CD4-positive, alpha-beta T cell treated with Interferon alpha-2 for 1 hour (primary cell): ENCODE results near the gene TMTC1.

Experiments
- DNase-seq, 2 donors: peaks; one replicate each; pipeline ENCODE4 v3.0.0-alpha.2; 2020 to 2022

The TMTC1 gene

DNA sequence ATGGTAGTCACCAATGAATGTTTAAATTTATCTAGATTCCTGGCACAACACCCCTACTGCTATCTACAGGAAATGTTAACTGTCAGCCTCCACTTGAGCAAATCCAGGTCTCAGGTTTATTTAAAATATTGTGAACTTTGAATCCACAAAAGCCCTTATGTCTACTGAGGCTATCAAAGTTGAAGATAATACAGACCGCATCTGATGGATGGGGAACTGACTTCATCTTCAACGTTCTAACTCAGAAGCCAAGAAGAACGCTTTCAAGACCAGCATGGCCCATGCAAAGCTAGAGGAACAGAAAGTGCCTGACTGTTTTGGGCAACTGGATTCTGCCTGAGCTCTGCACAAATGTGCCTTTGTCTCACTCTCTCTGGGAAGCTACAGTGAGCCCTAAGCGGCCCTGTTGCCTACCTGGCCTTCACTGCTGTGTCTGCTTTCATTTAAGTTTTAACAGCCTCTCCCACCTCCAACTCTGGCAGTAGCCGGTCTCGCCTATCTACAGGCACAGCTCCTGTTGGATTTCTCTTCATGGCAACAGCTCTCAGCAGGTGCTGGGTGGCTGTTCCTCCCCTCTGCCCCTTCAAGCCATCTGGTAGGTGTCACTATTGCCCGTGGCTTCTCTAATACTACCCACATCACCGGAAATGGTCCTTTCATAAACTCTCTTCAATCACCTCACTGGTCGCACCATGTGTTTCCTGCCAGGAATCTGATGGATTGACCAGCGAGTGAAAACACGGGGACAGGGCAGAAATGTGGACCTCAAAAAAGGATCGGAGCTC, 174.1 kb downstream of the TMTC1 start:
- no peak for DNase-seq

DNA sequence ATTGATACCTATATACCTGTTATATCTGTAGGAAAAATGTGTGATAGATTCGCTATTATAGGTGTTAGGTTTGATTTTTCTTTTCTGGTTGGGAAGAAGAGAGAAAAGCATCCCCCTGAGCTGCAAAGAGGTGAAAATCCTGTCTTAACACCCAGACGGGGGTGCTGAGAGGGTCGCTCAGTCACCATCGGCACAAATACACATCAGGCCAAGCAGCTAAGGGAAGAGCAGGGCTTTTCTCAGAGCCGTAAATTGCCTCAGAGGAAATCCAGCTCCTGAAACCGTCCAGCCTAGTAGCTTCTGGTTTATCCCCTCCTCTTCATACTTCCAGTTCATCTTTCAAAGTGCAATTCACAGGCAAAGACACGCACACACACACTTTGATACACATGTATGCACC, 175.2 kb downstream of the TMTC1 start:
- DNase-seq, result no peak

DNA sequence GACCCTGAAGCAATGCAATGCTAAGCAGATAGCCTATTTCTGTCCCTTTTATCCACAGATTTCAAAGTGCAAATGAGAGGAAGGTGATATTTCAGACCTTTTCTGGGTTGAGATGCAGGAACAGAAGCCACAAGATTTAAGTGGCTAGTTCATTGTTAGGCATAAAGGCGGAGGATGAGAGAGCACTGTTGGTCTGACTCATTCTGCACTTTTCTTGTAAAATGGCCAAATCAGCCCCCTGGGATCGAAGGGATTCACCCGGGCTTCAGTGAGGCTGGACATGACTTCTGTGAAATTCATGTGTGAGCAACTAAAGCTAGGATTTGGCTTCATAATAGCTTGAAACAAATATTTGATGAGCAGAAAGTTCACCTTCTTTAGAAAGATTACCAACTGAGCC, 184.4 kb downstream of the TMTC1 start:
- no peak for DNase-seq

DNA sequence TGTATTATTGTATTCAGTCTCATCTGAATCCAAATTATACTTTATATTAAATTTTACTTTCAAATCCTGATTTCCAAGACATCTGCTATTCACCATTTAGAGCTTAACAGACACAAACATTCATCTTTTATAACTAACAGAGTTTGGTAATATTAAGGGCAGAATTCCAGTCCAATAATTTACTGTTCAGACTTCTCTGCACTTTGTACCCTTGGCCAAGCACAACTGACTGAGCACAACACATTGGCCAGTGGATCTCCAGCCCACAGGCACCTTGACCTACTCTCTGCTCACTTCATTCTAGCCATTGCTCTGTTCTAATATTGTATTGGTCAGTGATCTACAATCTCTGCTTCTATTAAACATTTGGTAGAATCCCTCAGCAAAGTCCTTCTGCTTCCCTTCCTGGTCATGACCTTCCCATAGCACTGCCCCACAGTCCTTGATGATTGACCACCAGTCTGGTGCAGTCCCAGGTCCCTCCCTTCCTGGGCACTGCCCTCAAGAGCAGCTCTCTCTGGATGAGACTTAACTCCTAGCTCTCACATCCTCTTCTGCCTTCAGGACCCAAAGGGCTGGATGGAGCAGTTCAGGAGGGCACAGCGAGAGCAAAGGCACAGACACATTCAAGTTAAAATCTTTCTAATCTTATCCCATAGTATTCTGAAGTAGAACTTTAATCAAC, 188.5 kb downstream of the TMTC1 start:
- DNase-seq, result no peak

DNA sequence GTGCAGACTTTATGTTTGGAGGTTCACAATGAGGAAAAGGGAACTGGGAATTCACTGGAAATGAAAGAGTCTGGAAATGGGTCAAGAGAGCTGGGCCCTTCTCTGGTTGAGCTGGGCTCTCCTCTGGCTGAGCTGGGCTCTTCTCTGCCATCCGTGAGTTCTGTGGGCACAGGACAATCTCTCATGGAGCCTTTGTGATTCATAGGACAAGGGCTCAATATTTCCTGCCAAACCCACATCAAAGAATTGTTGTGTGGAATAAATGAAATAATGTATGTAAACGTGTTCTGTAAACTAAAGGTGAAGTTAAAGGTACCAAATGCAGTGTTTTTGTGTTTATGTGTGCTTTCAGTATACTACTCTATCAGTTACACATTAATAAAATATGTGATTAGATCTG, 190.7 kb downstream of the TMTC1 start:
- no peak for DNase-seq

DNA sequence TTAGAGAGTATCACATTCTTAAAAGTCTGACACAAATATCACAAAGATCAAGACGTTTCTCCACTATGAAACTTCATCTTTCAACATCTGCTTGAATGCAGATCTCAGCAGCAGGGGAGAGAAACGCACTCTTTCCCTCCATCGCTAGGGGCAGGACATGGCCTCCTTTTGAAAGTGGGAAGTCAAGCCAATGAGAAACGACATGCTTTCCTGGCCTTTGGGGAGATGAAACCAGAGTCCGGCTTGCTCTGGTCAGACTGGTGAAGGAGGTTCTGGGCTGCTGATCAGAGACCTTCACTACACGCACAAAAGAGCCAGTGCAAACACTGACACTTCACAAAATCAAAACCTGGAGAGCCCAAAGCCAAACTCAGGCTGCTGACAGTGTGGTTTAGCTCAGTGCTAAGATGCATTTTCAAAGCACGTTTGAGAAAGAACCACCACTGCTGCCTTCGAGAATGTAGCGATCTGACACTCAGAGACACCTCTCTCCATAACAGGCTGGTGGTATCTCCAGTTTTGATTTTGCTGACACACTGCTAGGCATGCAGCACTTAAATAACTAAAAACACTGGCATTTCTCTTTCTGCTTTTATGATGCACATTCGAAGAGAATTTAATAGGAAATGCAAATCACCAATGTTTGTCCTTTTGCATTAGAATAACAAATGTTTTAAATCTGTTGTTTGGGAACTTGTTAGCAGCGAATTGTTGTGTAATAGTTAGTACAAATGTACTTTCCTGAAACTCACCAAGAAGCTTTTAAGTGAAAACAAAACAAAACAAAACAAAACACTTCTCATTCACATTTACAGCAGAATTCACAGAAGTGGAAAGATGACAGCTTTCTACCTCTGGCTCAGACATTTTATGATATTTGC, 192.4 kb downstream of the TMTC1 start:
- DNase-seq, result no peak

DNA sequence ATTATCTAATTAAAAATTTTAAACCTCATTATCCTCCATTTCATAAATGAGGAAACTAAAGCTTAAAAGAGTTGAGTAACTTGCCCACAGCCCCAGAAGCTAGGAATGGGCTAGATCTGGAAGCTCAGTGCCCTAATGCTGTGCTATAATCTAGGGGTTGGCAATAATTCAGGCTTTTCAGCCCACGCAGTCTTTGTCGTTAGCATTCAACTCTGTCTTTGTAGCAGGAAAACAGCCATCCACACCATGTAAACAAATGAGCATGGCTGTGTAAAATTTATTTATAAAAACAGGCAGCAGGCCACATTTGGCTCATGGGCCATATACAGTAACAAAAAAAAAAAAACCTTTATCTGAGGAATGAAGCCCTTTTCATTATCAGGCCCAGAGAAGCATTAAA, 193.9 kb downstream of the TMTC1 start:
- no peak for DNase-seq

DNA sequence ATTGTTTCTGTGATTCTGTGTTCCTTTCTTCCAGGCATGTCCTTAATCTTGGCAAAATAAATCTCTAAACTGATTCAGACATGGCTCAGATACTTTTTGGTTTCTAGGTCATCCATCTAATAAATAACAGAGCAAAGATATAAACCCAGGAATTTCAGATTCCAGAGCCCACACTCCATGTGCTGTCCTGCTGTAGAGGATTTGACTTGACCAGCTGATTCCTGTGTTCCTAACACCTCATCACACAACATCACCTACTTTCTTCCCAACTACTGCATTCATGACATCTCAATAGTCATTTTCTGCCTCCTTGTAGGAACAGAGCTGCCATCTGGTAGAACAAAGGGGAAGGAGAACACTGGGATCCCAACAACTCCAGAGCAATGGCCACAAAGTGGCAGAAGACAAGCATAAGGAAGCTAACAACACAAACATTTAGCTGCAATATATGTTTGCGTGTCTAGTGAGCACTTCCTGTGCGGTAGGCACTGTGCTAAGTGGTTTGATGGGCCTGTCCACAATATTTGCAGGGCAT, 194.4 kb downstream of the TMTC1 start:
- no peak for DNase-seq

DNA sequence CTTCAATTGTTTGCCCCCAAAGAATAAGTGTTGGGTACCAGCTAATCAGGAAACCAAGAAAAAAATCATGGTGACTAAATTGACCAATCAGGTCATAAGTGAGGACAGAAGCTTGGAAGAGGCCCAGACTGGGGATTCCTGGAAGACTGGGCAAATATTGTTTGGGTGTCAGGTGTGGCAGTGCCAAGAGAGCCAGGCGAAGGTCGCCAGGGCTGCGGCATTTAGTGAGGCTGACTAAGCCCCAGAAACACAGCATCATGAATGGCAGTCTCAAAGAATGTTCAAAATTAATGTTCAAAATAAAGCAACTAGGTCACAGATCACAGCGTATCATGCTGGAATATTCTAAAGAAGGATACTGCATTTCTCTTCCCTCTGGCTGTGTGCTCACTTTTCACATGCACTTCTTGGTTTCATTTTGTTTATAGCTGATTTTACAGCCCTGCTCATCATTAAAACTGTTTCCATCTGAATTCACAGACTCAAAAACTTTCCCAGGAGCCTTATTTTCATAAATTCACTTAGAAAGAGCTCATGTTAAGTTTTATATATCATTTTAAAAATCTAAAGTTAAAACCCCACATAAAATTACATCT, 201.0 kb downstream of the TMTC1 start:
- DNase-seq, result no peak

DNA sequence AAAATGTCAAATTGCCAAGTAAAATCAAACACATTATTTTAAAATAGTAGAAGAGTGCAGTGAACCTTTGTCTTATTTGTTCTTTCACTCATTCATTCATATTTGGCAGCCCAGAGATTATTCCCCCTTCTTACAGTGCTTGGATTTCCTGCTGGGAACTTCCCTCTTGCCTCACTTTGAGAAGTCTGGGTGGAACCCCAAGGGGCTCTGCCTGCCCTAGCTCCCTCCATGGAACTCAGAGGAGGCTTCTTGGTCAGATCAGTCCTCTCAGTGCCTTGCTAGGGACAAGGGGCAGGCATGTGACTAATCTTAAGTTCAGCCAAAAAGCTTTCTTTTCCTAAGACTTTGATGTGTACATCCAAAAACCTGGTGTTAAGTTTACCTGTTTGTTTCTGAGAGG, 201.6 kb downstream of the TMTC1 start:
- no peak for DNase-seq

DNA sequence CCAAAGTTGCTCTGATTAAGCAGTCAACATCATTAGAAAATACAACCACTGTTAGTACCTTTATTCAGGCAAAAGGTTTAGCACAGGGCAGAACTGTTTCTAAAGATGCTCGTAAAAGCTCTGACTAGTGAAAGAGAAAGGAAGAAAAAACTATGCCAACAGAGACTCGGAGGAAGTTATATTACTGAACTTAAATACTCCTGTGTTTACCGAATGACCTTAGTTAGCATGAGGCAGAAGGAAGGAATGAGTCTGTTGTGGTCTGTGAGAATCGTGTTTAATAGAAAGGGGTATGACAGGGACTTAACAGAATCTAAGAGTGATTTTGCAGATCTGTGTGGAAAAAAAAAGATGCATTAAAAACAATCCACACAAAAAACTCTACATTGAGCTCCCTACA, 202.1 kb downstream of the TMTC1 start:
- no peak for DNase-seq

DNA sequence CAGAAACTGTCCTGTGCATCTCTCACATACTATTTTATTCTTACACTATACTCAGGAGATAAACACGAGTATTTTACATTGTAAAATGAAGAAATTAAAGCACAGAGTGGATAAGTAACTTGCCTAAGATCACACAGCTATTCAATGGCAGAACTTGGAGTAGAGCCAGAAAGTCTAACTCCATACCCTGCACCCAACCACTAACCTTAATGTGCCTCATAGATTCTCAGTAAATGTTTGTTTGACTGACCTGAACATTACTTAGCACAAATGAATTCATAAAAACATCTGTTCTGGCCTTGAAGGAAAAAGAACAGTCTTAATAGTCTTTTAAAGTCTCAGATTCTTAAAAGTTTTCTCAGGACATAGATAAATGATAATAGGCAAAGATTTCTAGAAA, 202.8 kb downstream of the TMTC1 start:
- no peak for DNase-seq

DNA sequence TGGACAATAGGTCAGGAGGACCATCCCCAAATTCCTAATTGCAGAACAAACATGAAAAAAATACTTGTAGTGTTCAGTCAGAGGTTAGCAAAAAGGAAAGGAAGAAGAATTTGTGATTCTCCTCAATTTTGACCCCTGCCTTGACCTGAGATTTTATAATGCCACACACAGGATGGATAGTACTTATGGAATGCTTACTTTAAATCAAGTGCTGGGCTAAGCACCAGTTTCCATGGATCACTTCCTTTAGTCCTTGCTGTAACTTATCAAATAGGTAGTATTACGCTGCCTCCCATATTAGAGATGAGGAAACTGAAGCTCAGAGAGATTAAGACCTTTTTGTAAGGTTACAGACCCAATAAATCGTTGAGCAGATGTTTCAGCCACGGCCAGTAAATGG, 205.0 kb downstream of the TMTC1 start:
- DNase-seq, result no peak

DNA sequence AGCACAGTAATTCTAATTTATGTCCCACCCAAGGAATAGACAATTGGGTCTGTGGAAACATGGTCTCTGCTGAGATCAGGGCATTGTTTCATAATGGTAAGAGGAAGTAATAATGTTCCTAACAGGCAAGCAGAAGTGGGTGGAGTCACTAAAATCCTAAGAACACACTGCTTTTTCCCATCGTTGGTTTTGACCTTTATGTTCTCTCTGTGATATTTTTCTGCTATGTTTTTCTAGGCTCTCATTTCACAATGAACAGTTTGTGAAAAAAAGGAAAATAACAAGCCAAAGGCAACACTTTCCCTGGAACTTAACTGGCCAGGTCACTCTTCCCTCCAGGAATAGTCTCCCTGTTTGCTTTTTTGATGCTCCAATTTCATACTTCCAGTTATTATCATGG, 205.7 kb downstream of the TMTC1 start:
- no peak for DNase-seq

DNA sequence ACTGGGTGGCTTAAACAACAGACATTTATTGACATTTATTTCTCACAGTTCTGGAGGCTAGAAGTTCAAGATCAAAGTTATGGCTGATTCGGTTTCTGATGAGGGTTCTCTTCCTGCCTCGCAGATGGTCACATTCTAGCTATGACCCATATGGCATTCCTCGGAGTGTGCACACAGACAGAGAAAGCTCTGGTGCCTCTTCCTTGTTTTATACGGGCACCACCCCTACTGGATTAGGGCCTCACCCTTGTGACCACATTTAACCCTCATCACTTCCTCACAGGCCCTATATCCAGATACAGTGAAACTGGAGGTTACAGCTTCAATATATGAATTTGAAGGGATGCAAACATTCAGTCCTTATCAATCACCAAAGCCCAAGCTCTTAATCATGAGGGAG, 209.2 kb downstream of the TMTC1 start:
- peak in 1 of 2 donors; percentile 2 for DNase-seq

DNA sequence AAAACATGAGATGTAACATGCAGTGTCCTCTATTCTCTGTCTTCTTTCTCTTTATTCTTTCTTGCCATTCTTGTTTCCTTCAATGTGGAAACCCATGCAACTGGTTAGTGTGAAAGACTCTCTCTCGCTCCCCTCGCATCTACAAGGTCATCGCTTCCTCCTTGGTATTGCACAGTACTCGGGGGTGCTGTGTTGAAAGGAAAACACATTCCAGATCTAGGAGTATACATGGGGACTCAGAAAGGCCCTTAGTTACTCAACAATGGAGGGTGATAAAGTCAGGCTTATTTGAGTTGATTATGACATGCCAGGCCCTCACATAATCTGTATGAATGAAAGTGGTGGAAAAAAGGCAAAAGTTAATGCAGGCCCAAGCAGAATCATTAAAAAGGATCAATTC, 210.8 kb downstream of the TMTC1 start:
- DNase-seq, result no peak

DNA sequence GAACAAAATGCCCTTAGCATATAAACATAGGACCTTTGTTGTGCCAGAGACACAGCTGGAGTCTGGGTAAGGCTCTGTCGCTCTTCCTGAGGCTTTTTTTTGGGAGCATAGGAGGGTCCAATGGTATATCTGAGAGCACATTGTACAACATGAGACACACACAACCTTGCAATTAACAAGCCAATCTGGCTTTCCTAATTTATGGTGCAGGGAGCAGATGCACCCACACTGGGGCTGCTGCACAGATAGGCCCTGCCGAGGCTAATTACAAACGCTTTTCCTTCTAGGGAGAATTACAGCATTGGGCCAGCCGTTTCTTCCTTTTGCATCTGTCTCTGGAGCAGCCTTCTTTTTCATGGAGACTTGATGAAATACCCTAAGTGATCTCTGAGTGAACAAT, 211.3 kb downstream of the TMTC1 start:
- no peak for DNase-seq

DNA sequence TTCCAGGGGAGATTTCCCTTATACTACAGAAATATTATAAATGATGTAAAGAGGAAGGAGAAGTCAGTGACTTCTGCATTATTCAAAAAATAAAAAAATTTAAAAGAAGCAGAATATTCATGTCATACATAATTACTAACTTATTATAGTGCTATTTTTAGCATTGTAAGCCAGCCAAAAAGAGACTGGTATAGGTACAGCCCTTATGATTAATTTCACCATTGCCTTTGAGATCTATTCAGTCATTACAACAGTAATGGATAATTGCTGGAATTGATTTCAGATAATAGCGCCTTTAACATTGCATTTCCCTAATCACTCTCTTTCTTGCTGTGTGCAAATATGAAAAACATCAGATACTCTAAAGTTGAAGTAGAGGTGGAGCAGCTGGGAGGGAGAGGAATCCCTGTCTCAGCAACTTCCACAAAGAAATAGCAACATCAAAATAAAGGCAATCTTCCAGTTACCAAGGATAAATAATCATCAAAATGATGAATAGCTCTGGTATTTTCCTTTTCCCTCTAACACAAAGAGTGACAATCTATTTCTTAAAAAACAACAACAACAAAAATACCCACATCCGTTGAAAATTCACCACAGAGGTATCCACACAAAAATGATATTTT, 214.5 kb downstream of the TMTC1 start:
- no peak for DNase-seq

DNA sequence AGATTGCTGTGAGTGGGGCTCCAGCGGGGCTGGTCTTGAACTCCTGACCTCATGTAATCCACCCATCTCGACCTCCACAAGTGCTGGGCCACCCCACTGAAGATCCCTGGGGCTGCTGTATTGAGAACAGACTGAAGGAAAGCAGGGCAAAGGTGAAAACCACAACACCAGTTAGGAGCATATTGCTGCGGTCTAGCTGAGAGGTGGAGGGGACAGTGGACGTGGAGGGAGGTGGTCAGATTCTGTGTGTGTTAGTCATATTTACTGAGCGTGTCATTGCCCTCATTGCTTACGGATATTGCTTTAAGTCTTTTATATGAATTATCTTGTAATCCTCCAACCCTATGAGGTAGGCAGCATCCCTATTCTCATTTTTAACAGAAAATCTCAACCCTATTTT, 217.3 kb downstream of the TMTC1 start:
- no peak for DNase-seq

DNA sequence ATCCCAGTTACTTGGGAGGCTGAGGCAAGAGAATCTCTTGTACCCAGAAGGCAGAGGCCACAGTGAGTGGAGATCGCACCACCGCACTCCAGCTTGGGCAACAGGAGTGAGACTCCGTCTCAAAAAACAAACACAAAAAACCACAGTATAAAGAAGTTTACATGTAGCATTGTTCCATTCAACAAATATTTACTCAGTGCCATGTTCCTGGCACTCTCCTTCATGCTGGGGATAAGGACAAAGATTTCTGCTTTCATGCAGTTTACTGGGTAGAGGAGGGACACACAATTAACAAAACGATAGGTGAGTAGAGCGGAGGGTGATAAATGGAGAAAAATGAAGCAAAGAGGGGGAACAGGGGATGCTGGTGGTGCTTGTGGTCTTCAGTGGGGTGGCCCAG, 218.0 kb downstream of the TMTC1 start:
- DNase-seq, result no peak

DNA sequence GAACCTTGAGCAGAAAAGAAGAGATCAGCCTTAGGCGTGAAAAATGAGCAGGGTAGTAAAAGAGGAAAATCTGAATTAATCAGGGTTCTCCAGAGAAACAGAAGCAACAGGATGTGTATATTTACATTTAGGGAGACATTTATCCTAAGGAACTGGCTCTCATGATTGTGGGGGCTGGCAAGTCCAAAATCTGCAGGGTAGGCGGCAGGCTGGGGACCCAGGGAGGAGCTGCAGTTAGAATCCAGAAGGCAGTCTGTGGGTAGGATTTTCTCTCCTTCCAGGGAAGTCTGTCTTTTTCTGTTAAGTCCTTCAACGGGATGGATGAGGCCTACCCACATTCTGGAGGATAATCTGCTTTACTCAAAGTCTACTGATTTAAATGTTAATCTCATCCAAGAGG, 218.8 kb downstream of the TMTC1 start:
- DNase-seq, result no peak

DNA sequence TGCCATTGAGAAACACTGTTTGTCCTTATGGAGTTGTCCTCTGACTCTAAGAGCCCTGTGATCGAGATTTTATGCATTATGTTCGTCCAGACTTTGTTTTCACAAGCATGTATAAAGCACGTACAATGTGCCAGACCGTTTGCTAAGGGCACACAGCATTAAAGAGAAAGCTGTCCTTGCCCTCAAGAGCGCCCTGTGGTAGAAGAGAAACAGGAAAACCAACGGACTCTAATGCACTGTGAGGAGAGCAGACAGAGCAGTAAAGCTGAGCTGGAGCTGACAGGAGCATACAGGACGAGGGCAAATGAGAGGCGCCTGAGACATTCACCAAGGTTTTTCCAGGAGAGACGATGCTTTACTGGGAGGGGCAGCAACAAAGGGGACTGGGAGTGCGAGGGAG, 220.1 kb downstream of the TMTC1 start:
- no peak for DNase-seq

DNA sequence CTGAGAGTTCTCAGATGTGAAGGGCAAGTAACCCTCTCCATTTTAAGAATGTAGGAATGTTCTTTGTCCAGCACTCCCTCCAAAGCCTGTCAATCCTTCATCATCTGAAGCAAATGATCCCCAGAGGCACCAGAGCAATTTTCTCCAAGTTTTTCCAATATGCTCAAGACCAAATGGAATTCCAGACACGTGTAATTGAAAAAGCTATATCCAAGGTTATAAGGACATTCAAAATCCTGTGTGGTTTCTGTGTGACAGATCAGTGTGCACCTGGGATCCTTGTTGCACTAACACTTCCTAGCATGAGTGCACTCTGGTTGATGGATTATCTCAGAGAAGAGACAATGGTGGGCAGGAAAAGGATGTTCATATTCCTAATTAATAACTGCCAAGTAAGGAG, 220.7 kb downstream of the TMTC1 start:
- DNase-seq, result no peak
